Measurements from ENCODE around the gene NPR2.

Gene NPR2

GRCh38 chr9:35757892-35758275 lies 33.5 kb upstream of the NPR2 start:
- TF ChIP-seq CTCF (IDR thresholded peaks at IDR 0.05; ENCODE audit: insufficient read depth, low read length, missing control alignments): no peak
- DNase-seq (ENCODE audit: low read depth, low spot score): no peak
- CTCF ChIA-PET: interaction anchor here (1.0 to 2.7 kb wide), 5 partner anchors 8 to 31 kb away, joined by 3 to 12 read pairs (median 4); no protein-coding TSS in a partner anchor
- POLR2A ChIA-PET: no interaction called here
- H3K4me3 ChIP-seq (ENCODE audit: low read depth, low read length): no peak overlapping the region

GRCh38 chr9:35758475-35759050 lies 32.8 kb upstream of the NPR2 start:
- POLR2A ChIA-PET: no interaction called here
- CTCF ChIA-PET: interaction anchor here (1.0 to 1.9 kb wide), 5 partner anchors 9 to 30 kb away, joined by 3 to 4 read pairs (median 4); partner anchors contain the start of genes GBA2 and RGP1
- TF ChIP-seq CTCF (IDR thresholded peaks at IDR 0.05; ENCODE audit: insufficient read depth, low read length, missing control alignments): no peak
- DNase-seq (ENCODE audit: low read depth, low spot score): no peak
- H3K4me3 ChIP-seq (ENCODE audit: low read depth, low read length): no peak overlapping the region

- no peak overlapping the region for H3K4me3 ChIP-seq (ENCODE audit: low read depth, low read length)
- ChIA-PET CTCF (interaction anchor here (0.9 to 2.3 kb wide), 7 partner anchors 12 to 122 kb away, joined by 3 to 12 read pairs (median 3); partner anchors contain the start of gene HINT2), POLR2A (no interaction called here)
- no peak for TF ChIP-seq CTCF (IDR thresholded peaks at IDR 0.05; ENCODE audit: insufficient read depth, low read length, missing control alignments)
- no peak for DNase-seq (ENCODE audit: low read depth, low spot score)
Observed at GRCh38 chr9:35759795-35760194, 31.6 kb upstream of the NPR2 start.

GRCh38 chr9:35760651-35761050 lies 30.7 kb upstream of the NPR2 start:
- CTCF ChIA-PET: interaction anchor here (0.9 to 2.3 kb wide), 10 partner anchors 13 to 121 kb away, joined by 3 to 12 read pairs (median 3); partner anchors contain the start of gene HINT2
- POLR2A ChIA-PET: no interaction called here
- no peak for TF ChIP-seq CTCF (IDR thresholded peaks at IDR 0.05; ENCODE audit: insufficient read depth, low read length, missing control alignments)
- H3K4me3 ChIP-seq (ENCODE audit: low read depth, low read length): no peak overlapping the region
- peak; percentile 24 for DNase-seq (ENCODE audit: low read depth, low spot score)

- DNase-seq (ENCODE audit: low read depth, low spot score): no peak
- TF ChIP-seq CTCF (IDR thresholded peaks at IDR 0.05; ENCODE audit: insufficient read depth, low read length, missing control alignments): no peak
- CTCF ChIA-PET: interaction anchor here (0.7 to 1.1 kb wide), 4 partner anchors 13 to 116 kb away, joined by 3 to 4 read pairs (median 3); no protein-coding TSS in a partner anchor
- H3K4me3 ChIP-seq (ENCODE audit: low read depth, low read length): no peak overlapping the region
- POLR2A ChIA-PET: no interaction called here
Observed at GRCh38 chr9:35763181-35763580, 28.2 kb upstream of the NPR2 start.

- H3K4me3 ChIP-seq (ENCODE audit: low read depth, low read length): no peak overlapping the region
- CTCF ChIA-PET: interaction anchor here (1.8 kb wide), 1 partner anchor 26 kb away, joined by 6 read pairs; no protein-coding TSS in a partner anchor
- POLR2A ChIA-PET: interaction anchor here (0.5 kb wide), 1 partner anchor 484 kb away, joined by 4 read pairs; no protein-coding TSS in a partner anchor
- no peak for TF ChIP-seq CTCF (IDR thresholded peaks at IDR 0.05; ENCODE audit: insufficient read depth, low read length, missing control alignments)
- DNase-seq (ENCODE audit: low read depth, low spot score): no peak
Observed at GRCh38 chr9:35763803-35764202, 27.6 kb upstream of the NPR2 start.

All from AG04449 (cell line).